22Rv1 (cell line): ENCODE measurements around the gene QKI.

Experiments used
- ZFX ChIP-seq: fragments of 450-650 bp; IDR thresholded peaks from 2 replicates; pipeline ENCODE4 v1.6.1; 2017; ENCODE audit warnings: antibody characterized with exemption, borderline replicate concordance
- TF ChIP-seq, protein P1 (sequence below): fragments of 450-650 bp; IDR thresholded peaks from 2 replicates; pipeline ENCODE4 v1.5.1; 2017; ENCODE audit warnings: mild to moderate bottlenecking

DNA sequence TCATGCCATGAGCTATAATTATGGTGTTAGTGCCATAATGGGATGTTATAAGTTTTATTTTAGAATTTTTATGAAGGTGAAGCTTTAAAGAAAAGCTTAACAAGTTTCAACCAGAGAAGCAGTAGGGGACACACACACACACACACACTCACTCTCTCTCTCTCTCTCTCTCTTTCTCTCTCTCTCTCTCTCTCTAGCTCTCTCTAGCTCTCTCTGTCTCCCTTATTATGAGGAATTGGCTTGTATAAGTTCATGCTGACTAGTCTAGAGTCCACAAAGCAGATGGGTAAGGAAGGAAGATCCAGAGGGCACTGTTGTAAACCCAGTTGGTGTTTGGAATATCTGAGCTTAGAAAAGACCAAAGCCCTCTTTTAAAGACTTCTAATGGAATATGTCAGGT, 102.4 kb downstream of the QKI start:
- TF ChIP-seq, protein P1, sequence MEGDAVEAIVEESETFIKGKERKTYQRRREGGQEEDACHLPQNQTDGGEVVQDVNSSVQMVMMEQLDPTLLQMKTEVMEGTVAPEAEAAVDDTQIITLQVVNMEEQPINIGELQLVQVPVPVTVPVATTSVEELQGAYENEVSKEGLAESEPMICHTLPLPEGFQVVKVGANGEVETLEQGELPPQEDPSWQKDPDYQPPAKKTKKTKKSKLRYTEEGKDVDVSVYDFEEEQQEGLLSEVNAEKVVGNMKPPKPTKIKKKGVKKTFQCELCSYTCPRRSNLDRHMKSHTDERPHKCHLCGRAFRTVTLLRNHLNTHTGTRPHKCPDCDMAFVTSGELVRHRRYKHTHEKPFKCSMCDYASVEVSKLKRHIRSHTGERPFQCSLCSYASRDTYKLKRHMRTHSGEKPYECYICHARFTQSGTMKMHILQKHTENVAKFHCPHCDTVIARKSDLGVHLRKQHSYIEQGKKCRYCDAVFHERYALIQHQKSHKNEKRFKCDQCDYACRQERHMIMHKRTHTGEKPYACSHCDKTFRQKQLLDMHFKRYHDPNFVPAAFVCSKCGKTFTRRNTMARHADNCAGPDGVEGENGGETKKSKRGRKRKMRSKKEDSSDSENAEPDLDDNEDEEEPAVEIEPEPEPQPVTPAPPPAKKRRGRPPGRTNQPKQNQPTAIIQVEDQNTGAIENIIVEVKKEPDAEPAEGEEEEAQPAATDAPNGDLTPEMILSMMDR: no peak
- TF ChIP-seq ZFX: no peak
